NB4 (cell line): ENCODE measurements around the gene KRTCAP2.

Experiments used
- DNase-seq: peaks from one replicate; pipeline ENCODE4 v3.0.0; 2010; ENCODE audit warnings: low read depth
- H3K4me3 ChIP-seq: one replicate; pipeline ENCODE4 v1.5.1; 2011; ENCODE audit warnings: mild to moderate bottlenecking, low read depth, low read length, moderate library complexity
- MYC ChIP-seq: IDR thresholded peaks from 2 replicates; pipeline ENCODE4 v1.6.1; 2011; ENCODE audit warnings: low read depth, low read length
- POLR2A ChIP-seq: IDR thresholded peaks from 2 replicates; pipeline ENCODE4 v1.6.1; 2011; ENCODE audit warnings: mild to moderate bottlenecking; ENCODE audit not compliant: insufficient read length; ENCODE audit errors: extremely low read depth
- TF ChIP-seq, protein P1 (sequence below): IDR thresholded peaks from 2 replicates; pipeline ENCODE4 v1.6.1; 2011; ENCODE audit warnings: low read depth, low read length
- TF ChIP-seq, protein P2 (sequence below): IDR thresholded peaks from one replicate; pipeline ENCODE4 v1.5.1; 2012; ENCODE audit warnings: low read depth, low read length

Gene KRTCAP2

DNA sequence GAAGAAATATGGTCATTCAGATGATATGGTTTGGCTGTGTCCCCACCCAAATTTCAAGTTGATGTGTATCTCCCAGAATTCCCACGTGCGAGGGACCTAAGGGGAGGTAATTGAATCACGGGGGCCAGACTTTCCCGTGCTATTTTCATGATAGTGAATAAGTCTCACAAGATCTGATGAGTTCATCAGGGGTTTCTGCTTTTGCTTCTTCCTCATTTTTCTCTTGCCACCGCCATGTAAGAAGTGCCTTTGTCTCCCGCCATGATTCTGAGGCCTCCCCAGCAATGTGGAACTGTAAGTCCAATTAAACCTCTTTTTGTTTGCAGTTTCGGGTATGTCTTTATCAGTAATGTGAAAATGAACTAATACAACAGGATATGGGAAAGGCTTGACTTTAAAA is 31.4 kb downstream of the KRTCAP2 start:
- TF ChIP-seq POLR2A = no peak
- no peak for TF ChIP-seq MYC
- TF ChIP-seq, protein P1, sequence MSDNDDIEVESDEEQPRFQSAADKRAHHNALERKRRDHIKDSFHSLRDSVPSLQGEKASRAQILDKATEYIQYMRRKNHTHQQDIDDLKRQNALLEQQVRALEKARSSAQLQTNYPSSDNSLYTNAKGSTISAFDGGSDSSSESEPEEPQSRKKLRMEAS = no peak
- TF ChIP-seq, protein P2, sequence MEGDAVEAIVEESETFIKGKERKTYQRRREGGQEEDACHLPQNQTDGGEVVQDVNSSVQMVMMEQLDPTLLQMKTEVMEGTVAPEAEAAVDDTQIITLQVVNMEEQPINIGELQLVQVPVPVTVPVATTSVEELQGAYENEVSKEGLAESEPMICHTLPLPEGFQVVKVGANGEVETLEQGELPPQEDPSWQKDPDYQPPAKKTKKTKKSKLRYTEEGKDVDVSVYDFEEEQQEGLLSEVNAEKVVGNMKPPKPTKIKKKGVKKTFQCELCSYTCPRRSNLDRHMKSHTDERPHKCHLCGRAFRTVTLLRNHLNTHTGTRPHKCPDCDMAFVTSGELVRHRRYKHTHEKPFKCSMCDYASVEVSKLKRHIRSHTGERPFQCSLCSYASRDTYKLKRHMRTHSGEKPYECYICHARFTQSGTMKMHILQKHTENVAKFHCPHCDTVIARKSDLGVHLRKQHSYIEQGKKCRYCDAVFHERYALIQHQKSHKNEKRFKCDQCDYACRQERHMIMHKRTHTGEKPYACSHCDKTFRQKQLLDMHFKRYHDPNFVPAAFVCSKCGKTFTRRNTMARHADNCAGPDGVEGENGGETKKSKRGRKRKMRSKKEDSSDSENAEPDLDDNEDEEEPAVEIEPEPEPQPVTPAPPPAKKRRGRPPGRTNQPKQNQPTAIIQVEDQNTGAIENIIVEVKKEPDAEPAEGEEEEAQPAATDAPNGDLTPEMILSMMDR = no peak
- DNase-seq = no peak
- H3K4me3 ChIP-seq = no peak overlapping the region

DNA sequence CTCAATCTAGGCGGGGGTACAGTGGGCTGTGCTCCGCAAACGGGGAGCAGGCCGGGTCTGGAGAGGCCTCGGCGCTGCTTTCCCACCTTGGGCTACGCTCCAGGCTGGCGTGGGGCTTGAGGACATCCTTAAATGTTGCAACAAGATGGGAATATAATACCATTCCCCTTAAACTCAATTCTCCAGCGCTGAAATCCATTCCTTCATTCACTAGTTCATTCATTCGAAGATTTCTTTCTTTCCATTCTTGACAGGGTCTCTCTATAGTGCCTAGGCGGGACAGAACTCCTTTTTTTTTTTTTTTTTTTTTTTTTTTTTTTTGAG is 32.5 kb downstream of the KRTCAP2 start:
- TF ChIP-seq, protein P1 = no peak
- TF ChIP-seq, protein P2 = no peak
- no peak for TF ChIP-seq MYC
- no peak for TF ChIP-seq POLR2A
- DNase-seq = no peak
- peak overlapping the region; percentile 93 for H3K4me3 ChIP-seq

DNA sequence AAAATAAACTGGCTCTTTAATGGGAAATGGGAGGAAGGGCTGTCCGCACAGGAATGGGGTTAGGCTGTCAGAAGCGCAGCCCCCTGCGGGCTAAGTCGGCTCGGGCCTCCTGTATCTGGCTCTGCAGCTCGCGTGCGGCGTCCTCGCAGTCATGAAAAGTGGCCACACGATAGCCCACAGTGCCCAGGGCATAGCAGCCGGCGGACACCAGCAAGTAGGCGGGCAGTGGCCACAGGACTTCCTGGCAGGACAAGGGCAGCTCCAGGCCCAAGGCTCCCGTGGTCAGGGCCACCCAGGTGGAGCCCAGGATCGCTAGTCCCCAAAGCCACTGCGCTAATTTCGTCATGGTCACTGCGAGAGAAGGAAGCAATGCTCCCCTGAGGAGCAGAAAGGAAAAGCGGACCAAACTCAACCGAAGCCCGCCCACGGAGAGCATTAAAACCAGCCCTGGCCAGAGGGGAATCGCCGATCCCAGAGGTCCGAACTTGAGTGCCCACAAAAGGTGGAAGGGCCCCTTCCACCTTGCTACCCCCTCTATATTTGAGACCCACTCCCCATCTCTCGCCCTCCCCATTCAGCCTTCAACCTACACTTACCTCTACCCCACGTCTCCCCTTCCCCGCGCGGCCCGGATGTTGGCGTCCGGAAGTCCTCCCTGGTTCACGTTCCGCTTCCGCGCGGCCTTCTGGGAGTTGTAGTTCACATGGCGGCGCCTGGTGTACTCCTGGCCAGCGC is 33.0 kb downstream of the KRTCAP2 start, which contains the start of gene DPM3:
Gene DPM3, minus strand, starts transcription at position 637 of the 735 bp plus-strand sequence. Its CDS starts 291 bp downstream, at position 346.
- TF ChIP-seq, protein P2 = no peak
- TF ChIP-seq MYC (peak; percentile 29; the same call in 1 of the 2 replicates), POLR2A (peak; percentile 60)
- TF ChIP-seq, protein P1 = peak; percentile 51
- peak within 1 kb of the TSS; percentile 93 for H3K4me3 ChIP-seq
- DNase-seq = peak; percentile 90

DNA sequence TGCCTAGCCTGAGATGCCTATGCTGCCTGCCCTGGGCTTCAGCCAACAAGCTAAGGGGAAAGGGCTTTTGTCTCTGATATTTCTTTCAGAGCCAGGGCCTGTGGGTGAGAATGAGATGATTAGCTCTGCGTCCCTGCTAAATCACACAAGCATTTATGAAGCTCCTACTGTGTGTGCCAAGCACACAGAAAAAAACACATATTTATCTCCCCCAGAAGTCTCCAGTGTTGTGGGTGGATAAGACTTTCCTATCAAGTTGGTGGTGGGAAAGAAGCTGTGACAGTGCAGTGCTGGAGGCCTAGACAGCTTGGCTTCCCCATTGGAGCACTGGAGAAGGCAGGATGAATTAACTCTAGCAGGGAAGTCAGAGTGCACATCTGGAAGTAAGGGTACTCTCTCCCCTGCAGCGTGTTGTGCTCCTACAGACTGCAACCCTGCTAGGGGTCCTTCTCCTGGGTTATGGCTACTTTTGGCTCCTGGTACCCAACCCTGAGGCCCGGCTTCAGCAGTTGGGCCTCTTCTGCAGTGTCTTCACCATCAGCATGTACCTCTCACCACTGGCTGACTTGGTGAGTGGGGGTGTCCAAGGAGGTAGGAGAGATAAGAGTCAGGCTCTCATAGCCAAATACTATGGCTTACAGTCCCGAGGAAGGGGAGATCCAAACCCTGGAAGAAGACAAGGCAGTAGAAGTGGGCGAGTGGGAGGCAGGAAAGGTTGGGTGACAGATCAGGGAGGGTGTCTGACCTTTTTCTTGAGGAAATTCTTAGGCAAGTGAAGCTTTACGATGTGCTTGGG is 35.8 kb downstream of the KRTCAP2 start:
- H3K4me3 ChIP-seq = peak overlapping the region; percentile 66
- no peak for TF ChIP-seq MYC
- TF ChIP-seq, protein P2 = no peak
- TF ChIP-seq POLR2A = no peak
- TF ChIP-seq, protein P1 = no peak
- no peak for DNase-seq

DNA sequence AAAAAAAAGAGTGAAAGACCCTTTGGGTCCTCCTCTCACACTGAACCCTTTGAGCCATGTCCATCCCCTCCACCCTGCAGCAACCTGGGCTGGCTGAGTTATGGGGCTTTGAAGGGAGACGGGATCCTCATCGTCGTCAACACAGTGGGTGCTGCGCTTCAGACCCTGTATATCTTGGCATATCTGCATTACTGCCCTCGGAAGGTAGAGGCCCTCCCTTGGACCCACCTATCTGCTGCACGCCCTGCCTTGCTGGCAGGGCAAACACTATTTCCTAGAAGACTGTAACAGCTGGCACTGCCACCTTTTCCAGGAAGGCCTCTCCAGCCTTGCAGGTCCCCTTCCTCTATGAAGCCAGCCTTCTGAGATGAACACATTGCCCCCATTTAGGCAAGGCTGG is 36.4 kb downstream of the KRTCAP2 start:
- peak overlapping the region; percentile 66 for H3K4me3 ChIP-seq
- TF ChIP-seq, protein P1 = no peak
- no peak for TF ChIP-seq POLR2A
- TF ChIP-seq, protein P2 = no peak
- DNase-seq = peak; percentile 35
